Skeletal muscle tissue (tissue), 4 donors: ENCODE data around the gene ERAS. TPM values are rescaled to one million over a fixed set of nuclear protein-coding genes. Genes with fewer than 3 reads are reported as not detected.

Experiments
- H3K27ac ChIP-seq: one replicate; pipeline ENCODE4 v1.7.0; 2013; ENCODE audit warnings: mild to moderate bottlenecking, low read depth, low read length, inconsistent platforms
- H3K27me3 ChIP-seq, 3 donors: one replicate each; pipeline ENCODE4 v1.7.0; 2013; ENCODE audit warnings: low read length in 3 of 3; ENCODE audit not compliant: control insufficient read depth in 3 of 3, insufficient read depth in 3 of 3
- H3K36me3 ChIP-seq, 3 donors: one replicate each; pipeline ENCODE4 v1.7.0; 2013; ENCODE audit warnings: low read length in 3 of 3; ENCODE audit not compliant: control insufficient read depth in 3 of 3, insufficient read depth in 3 of 3
- H3K4me1 ChIP-seq, 3 donors: one replicate each; pipeline ENCODE4 v1.7.0; 2013; ENCODE audit warnings: low read length in 3 of 3, mild to moderate bottlenecking in 3 of 3; ENCODE audit not compliant: control insufficient read depth in 3 of 3, insufficient read depth in 3 of 3
- H3K4me3 ChIP-seq, 3 donors: one replicate each; pipeline ENCODE4 v1.7.0; 2013; ENCODE audit warnings: low read length in 3 of 3
- H3K9ac ChIP-seq, 3 donors: one replicate each; pipeline ENCODE4 v1.7.0; 2013; ENCODE audit warnings: low read length in 3 of 3, mild to moderate bottlenecking in 3 of 3, moderate library complexity in 2 of 3, low read depth in 1 of 3
- H3K9me3 ChIP-seq, 3 donors: one replicate each; pipeline ENCODE4 v1.7.0; 2013; ENCODE audit warnings: low read length in 3 of 3; ENCODE audit not compliant: control insufficient read depth in 3 of 3
- total RNA-seq: library from RNA; depleted of rRNA; stranded (reverse); fragments of >200 nt; gene quantifications from one replicate; pipeline ENCODE4 v1.2.3, GENCODE V29; 2014
- donor health status: Osteomylitis.

Gene ERAS
- total RNA-seq, 1 donor from 2014 or later: not detected

- Histone ChIP-seq H3K36me3 (no peaks in the 10 kb centered on the region), H3K4me3 (no peak overlapping the region), H3K27me3 (peaks cover 0 to 9% (median 0%) of the 10 kb centered on the region in 3 donors), H3K9ac (no peak overlapping the region), H3K27ac (no peak overlapping the region), H3K9me3 (no peaks in the 10 kb centered on the region), H3K4me1 (no peaks in the 10 kb centered on the region)
These were observed 39.3 kb upstream of the ERAS start for GRCh38 chrX:48786825-48787504.

DNA sequence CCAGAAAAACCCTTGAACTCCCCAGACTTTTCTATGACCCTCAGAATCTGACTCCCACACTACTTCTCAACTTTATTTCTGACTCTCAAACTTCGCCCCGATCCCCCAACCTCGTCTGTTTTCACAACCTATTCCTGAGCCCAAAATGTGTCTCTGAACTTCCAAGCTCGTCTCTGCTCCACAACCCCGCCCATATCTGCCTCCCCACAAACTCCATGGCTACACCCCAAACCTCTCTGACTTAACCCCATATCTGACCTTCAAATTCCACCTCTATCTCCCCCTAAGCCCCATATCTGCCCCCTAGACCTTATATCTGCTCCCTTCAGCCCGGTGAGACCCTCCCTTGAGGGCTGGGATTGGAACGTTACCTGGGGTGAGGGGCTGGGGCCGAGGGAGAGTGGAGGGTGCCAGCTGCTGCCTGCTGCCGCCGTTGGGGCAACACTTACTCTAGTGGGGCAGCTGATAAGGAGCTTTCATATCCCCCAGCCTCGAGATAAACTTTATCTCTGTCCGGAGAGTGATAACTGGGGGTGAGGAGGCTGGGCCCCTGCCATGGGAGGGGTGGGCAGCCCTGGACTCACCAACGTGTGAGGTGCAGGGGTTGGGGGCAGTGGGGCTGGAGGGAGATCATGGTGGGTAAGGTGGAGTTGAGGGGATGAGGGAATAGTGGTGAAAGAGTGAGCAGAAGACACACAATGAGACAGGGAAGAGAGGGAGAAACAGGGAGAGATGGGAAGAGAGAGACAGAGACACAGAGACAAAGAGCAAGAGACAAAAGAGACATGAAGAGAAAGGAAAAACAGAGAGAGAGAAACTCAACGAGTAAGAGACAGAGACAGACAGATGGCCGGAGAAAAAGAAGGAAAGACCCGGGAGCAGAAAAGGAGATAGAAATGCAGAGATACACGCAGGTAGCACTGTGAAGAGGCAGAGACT, 38.5 kb upstream of the ERAS start:
- Histone ChIP-seq H3K27ac (no peak overlapping the region), H3K4me1 (no peaks in the 10 kb centered on the region), H3K27me3 (peaks cover 0 to 9% (median 0%) of the 10 kb centered on the region in 3 donors), H3K36me3 (no peaks in the 10 kb centered on the region), H3K4me3 (no peak overlapping the region), H3K9ac (no peak overlapping the region), H3K9me3 (no peaks in the 10 kb centered on the region)

DNA sequence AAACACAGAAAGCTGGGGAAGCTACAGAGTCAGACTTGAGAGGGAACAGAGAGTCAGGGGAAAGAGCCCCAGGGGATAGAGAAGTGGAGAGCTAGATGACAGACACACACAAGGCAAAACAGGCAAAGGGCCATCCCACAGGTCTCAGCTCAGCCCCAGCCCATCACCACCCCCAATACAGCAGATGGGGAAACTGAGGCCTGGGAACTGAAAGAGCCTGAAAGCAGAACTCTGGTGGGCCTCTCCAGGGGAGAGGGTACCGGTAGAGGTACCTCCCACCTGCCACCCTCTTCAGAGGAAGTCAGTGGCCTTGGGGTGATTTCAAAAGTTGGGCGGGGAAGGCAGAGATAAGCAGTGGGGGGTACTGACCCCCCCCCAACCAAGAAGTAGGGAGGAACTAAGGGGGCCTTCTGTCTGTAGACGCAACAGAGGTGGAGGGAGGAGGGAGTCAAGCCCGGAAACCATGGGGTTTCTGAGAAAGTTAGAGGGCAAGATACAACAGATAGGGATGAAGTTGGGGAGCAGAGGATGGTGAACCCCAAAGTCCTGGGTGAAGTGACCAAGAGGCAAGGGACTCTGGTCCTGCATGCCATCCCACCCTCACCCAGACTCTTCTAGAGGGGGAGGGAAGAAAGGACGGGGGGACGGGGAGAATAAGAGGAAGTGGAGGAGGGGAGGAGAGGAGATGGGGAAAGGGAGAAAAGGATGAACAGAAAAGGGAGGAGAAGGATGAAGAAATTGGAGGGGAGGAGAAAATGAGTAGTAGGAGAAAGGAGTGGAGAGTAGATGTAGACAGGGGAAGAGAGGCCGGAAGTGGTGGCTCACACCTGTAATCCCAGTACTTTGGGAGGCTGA, 36.7 kb upstream of the ERAS start:
- no peaks in the 10 kb centered on the region for H3K9me3 ChIP-seq
- H3K4me1 ChIP-seq: no peaks in the 10 kb centered on the region
- H3K27ac ChIP-seq: no peak overlapping the region
- H3K4me3 ChIP-seq: no peak overlapping the region
- H3K9ac ChIP-seq: no peak overlapping the region
- peaks cover 0 to 8% (median 0%) of the 10 kb centered on the region in 3 donors for H3K27me3 ChIP-seq
- H3K36me3 ChIP-seq: no peaks in the 10 kb centered on the region

DNA sequence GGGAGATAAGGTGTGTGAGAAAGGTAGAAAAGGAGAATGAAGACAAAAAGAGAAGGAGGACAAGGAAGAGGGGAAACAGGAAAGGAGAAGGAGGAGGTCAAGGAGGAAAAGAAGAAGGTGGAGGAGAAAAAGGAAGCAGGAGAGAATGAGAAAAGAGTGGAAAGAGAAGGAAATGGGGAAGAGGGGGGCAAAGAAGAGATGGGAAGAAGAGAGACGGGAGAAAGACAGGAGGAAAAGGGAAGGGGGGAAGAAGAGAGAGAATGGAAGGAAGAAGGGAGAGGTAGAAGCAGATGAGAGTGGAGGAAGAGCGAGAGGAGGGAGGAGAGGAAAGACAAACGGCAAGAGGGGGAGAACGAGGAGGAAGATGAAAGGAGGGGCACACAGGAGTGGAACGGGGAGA, 35.8 kb upstream of the ERAS start:
- Histone ChIP-seq H3K4me1 (no peaks in the 10 kb centered on the region), H3K27ac (no peak overlapping the region), H3K9me3 (no peaks in the 10 kb centered on the region), H3K27me3 (peaks cover 0 to 2% (median 0%) of the 10 kb centered on the region in 3 donors), H3K9ac (no peak overlapping the region), H3K36me3 (no peaks in the 10 kb centered on the region), H3K4me3 (no peak overlapping the region)

- no peak overlapping the region for H3K27ac ChIP-seq
- peaks cover 0 to 2% (median 0%) of the 10 kb centered on the region in 3 donors for H3K27me3 ChIP-seq
- H3K4me3 ChIP-seq: no peak overlapping the region
- H3K9ac ChIP-seq: no peak overlapping the region
- H3K36me3 ChIP-seq: no peaks in the 10 kb centered on the region
- no peaks in the 10 kb centered on the region for H3K9me3 ChIP-seq
- H3K4me1 ChIP-seq: no peaks in the 10 kb centered on the region
These were observed 35.1 kb upstream of the ERAS start for GRCh38 chrX:48791063-48791820.

DNA sequence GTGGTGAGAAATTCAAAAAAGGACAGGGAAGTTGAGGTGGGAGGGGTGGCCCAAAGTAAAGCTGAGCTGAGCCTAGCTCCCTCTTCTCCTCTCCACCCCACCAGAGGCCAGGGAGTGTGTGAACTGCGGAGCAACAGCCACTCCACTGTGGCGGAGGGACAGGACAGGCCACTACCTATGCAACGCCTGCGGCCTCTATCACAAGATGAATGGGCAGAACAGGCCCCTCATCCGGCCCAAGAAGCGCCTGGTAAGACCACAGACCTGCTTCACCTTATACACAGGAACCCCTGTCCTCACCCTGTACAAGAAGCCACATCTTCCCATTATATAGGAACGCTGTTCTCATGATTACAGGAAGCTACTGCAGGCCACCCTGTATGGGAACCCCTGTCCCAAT, 34.1 kb upstream of the ERAS start:
- Histone ChIP-seq H3K4me3 (no peak overlapping the region), H3K9ac (no peak overlapping the region), H3K27me3 (peaks cover 0 to 2% (median 0%) of the 10 kb centered on the region in 3 donors), H3K4me1 (no peaks in the 10 kb centered on the region), H3K27ac (no peak overlapping the region), H3K9me3 (no peaks in the 10 kb centered on the region), H3K36me3 (no peaks in the 10 kb centered on the region)

DNA sequence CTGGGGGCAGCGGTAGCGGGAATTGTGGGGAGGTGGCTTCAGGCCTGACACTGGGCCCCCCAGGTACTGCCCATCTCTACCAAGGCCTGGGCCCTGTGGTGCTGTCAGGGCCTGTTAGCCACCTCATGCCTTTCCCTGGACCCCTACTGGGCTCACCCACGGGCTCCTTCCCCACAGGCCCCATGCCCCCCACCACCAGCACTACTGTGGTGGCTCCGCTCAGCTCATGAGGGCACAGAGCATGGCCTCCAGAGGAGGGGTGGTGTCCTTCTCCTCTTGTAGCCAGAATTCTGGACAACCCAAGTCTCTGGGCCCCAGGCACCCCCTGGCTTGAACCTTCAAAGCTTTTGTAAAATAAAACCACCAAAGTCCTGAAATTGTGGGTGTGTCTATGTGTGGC, 32.4 kb upstream of the ERAS start:
- Histone ChIP-seq H3K4me3 (no peak overlapping the region), H3K4me1 (no peaks in the 10 kb centered on the region), H3K9ac (no peak overlapping the region), H3K36me3 (no peaks in the 10 kb centered on the region), H3K27me3 (no peaks in the 10 kb centered on the region), H3K27ac (no peak overlapping the region), H3K9me3 (no peaks in the 10 kb centered on the region)

GRCh38 chrX:48794340-48794910, 31.9 kb upstream of the ERAS start:
- Histone ChIP-seq H3K9me3 (no peaks in the 10 kb centered on the region), H3K9ac (no peak overlapping the region), H3K27me3 (no peaks in the 10 kb centered on the region), H3K36me3 (no peaks in the 10 kb centered on the region), H3K4me1 (no peaks in the 10 kb centered on the region), H3K27ac (no peak overlapping the region), H3K4me3 (no peak overlapping the region)

DNA sequence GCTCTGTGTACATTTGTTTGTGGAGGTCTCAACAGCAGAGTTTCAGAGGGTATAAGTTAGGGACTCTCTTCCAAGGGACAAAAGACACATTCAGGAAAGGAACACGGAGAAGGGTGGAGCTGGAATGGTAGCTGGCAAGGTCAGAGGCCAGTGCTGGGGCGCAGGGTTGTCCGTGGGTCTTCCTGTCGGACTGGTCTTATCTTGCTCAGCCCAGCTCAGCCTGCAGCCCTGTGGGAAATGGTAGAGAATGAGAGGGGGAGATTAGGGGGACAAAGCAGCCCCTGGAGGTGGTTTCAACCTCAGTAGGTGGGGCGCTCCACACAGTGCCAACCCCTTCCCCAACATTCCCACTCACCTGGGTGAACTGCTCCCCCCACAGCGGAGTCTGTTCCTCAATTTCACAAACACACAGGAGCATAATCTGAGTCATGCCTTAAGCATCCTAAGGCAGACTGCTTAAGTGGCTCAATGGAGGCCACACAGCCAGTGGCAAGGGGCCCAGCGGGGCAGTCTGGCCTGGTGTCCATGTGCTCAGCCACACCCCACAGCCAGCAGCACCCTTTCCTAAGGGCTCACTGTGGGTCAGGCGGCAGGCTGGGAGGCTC, 31.3 kb upstream of the ERAS start:
- Histone ChIP-seq H3K4me1 (no peaks in the 10 kb centered on the region), H3K9ac (no peak overlapping the region), H3K9me3 (no peaks in the 10 kb centered on the region), H3K36me3 (no peaks in the 10 kb centered on the region), H3K27me3 (no peaks in the 10 kb centered on the region), H3K27ac (no peak overlapping the region), H3K4me3 (no peak overlapping the region)
